Activated CD4-positive, alpha-beta T cell treated with anti-CD3 and anti-CD28 coated beads, Interleukin-2, amount 10 ng/mL, durations not matched to agents 24 days and 14 days (primary cell): Measurements from ENCODE around the gene SERPINE2. TPM values are rescaled to one million over a fixed set of nuclear protein-coding genes. Genes with fewer than 3 reads are reported as not detected.

Experiments used
- DNase-seq: peaks from one replicate; pipeline ENCODE4 v3.0.0; 2022
- H3K27ac Mint-ChIP-seq: one replicate; pipeline ENCODE4 v1.8.0; 2022; ENCODE audit warnings: mild to moderate bottlenecking, mixed read lengths
- H3K27me3 Mint-ChIP-seq: one replicate; pipeline ENCODE4 v1.8.0; 2022; ENCODE audit warnings: mixed read lengths
- H3K36me3 Mint-ChIP-seq: one replicate; pipeline ENCODE4 v1.8.0; 2022; ENCODE audit warnings: low read depth, mild to moderate bottlenecking, mixed read lengths
- H3K4me1 Mint-ChIP-seq: one replicate; pipeline ENCODE4 v1.8.0; 2021; ENCODE audit warnings: mixed read lengths
- H3K4me3 Mint-ChIP-seq: one replicate; pipeline ENCODE4 v1.8.0; 2022; ENCODE audit warnings: mild to moderate bottlenecking, moderate library complexity, mixed read lengths
- H3K9me3 Mint-ChIP-seq: one replicate; pipeline ENCODE4 v1.8.0; 2021; ENCODE audit warnings: mixed read lengths
- intact Hi-C: fragments of 100-400 bp; cut with micrococcal nuclease; formaldehyde crosslinking; loops from one replicate; pipeline ENCODE4 v1.15.1; 2023
- total RNA-seq: library from RNA; stranded (reverse); gene quantifications from 2 replicates; pipeline ENCODE4 v1.2.3, GENCODE V29; 2022

The SERPINE2 gene
- total RNA-seq, 1 donor from 2014 or later: 23.2 TPM

GRCh38 chr2:224036731-224037361 is 2.2 kb downstream of the SERPINE2 start:
- H3K27ac Mint-ChIP-seq: no peak overlapping the region
- DNase-seq: no peak
- H3K27me3 Mint-ChIP-seq: peaks cover 26% of the 10 kb centered on the region
- H3K36me3 Mint-ChIP-seq: peaks cover 13% of the 10 kb centered on the region
- H3K4me3 Mint-ChIP-seq: peak overlapping the region; percentile 97
- H3K4me1 Mint-ChIP-seq: peaks cover 41% of the 10 kb centered on the region
- intact Hi-C loops: loop anchor here (5.0 kb wide), 3 partner anchors 200 to 550 kb away; partner anchors contain the start of genes AP1S3 and CUL3
- no peaks in the 10 kb centered on the region for H3K9me3 Mint-ChIP-seq

- Mint-ChIP-seq H3K9me3 (no peaks in the 10 kb centered on the region), H3K27me3 (peaks cover 4% of the 10 kb centered on the region), H3K4me3 (no peak overlapping the region), H3K4me1 (peaks cover 43% of the 10 kb centered on the region), H3K27ac (peak overlapping the region; percentile 2), H3K36me3 (peaks cover 31% of the 10 kb centered on the region)
- intact Hi-C loops: no loop called here
- no peak for DNase-seq
Observed at GRCh38 chr2:224034017-224034416, 5.1 kb downstream of the SERPINE2 start.

- no peak for DNase-seq
- Mint-ChIP-seq H3K27ac (no peak overlapping the region), H3K36me3 (peaks cover 32% of the 10 kb centered on the region), H3K4me3 (no peak overlapping the region), H3K9me3 (no peaks in the 10 kb centered on the region), H3K4me1 (peaks cover 47% of the 10 kb centered on the region), H3K27me3 (peaks cover 4% of the 10 kb centered on the region)
- intact Hi-C loops: no loop called here
Observed at GRCh38 chr2:224033601-224034000, 5.5 kb downstream of the SERPINE2 start.

- H3K4me3 Mint-ChIP-seq: peak overlapping the region; percentile 23
- peaks cover 3% of the 10 kb centered on the region for H3K27me3 Mint-ChIP-seq
- intact Hi-C loops: no loop called here
- peaks cover 6% of the 10 kb centered on the region for H3K9me3 Mint-ChIP-seq
- DNase-seq: peak; percentile 67
- H3K36me3 Mint-ChIP-seq: peaks cover 37% of the 10 kb centered on the region
- H3K4me1 Mint-ChIP-seq: peaks cover 50% of the 10 kb centered on the region
- no peak overlapping the region for H3K27ac Mint-ChIP-seq
Observed at GRCh38 chr2:224032283-224032682, 6.8 kb downstream of the SERPINE2 start.

- intact Hi-C loops: no loop called here
- Mint-ChIP-seq H3K4me1 (peaks cover 49% of the 10 kb centered on the region), H3K4me3 (no peak overlapping the region), H3K36me3 (peaks cover 35% of the 10 kb centered on the region), H3K27me3 (no peaks in the 10 kb centered on the region), H3K9me3 (peaks cover 9% of the 10 kb centered on the region), H3K27ac (no peak overlapping the region)
- DNase-seq: peak; percentile 49
Observed at GRCh38 chr2:224031358-224031970, 7.6 kb downstream of the SERPINE2 start.

- no peak overlapping the region for H3K4me3 Mint-ChIP-seq
- peaks cover 41% of the 10 kb centered on the region for H3K36me3 Mint-ChIP-seq
- no peak for DNase-seq
- no peak overlapping the region for H3K27ac Mint-ChIP-seq
- intact Hi-C loops: no loop called here
- H3K4me1 Mint-ChIP-seq: peaks cover 53% of the 10 kb centered on the region
- no peaks in the 10 kb centered on the region for H3K27me3 Mint-ChIP-seq
- H3K9me3 Mint-ChIP-seq: peaks cover 9% of the 10 kb centered on the region
Observed at GRCh38 chr2:224030786-224031185, 8.3 kb downstream of the SERPINE2 start.

- Mint-ChIP-seq H3K4me3 (no peak overlapping the region), H3K36me3 (peaks cover 45% of the 10 kb centered on the region), H3K27me3 (no peaks in the 10 kb centered on the region), H3K9me3 (peaks cover 15% of the 10 kb centered on the region), H3K4me1 (peaks cover 60% of the 10 kb centered on the region), H3K27ac (no peak overlapping the region)
- intact Hi-C loops: loop anchor here (10.0 kb wide), 1 partner anchor 1605 kb away; the partner anchor contains the start of gene SGPP2
- no peak for DNase-seq
Observed at GRCh38 chr2:224029876-224030275, 9.2 kb downstream of the SERPINE2 start.

- intact Hi-C loops: loop anchor here (10.0 kb wide), 1 partner anchor 1603 kb away; the partner anchor contains the start of gene SGPP2
- Mint-ChIP-seq H3K4me3 (peak overlapping the region; percentile 13), H3K27ac (peak overlapping the region; percentile 95), H3K9me3 (peaks cover 15% of the 10 kb centered on the region), H3K36me3 (peaks cover 41% of the 10 kb centered on the region), H3K27me3 (no peaks in the 10 kb centered on the region), H3K4me1 (peaks cover 69% of the 10 kb centered on the region)
- no peak for DNase-seq
Observed at GRCh38 chr2:224027931-224028330, 11.2 kb downstream of the SERPINE2 start.

GRCh38 chr2:224027070-224027469 is 12.0 kb downstream of the SERPINE2 start:
- peak; percentile 58 for DNase-seq
- Mint-ChIP-seq H3K4me3 (no peak overlapping the region), H3K36me3 (peaks cover 41% of the 10 kb centered on the region), H3K4me1 (peaks cover 68% of the 10 kb centered on the region), H3K27me3 (no peaks in the 10 kb centered on the region), H3K9me3 (peaks cover 15% of the 10 kb centered on the region), H3K27ac (peak overlapping the region; percentile 95)
- intact Hi-C loops: loop anchor here (10.0 kb wide), 1 partner anchor 1602 kb away; the partner anchor contains the start of gene SGPP2

GRCh38 chr2:224025874-224026273 is 13.2 kb downstream of the SERPINE2 start:
- H3K27ac Mint-ChIP-seq: peak overlapping the region; percentile 95
- peaks cover 20% of the 10 kb centered on the region for H3K9me3 Mint-ChIP-seq
- peaks cover 38% of the 10 kb centered on the region for H3K36me3 Mint-ChIP-seq
- intact Hi-C loops: loop anchor here (1.0 to 10.0 kb wide), 4 partner anchors 12 to 1601 kb away; partner anchors contain the start of genes MRPL44 and SGPP2
- peak; percentile 90 for DNase-seq
- peak overlapping the region; percentile 46 for H3K4me3 Mint-ChIP-seq
- peaks cover 64% of the 10 kb centered on the region for H3K4me1 Mint-ChIP-seq
- H3K27me3 Mint-ChIP-seq: no peaks in the 10 kb centered on the region

- Mint-ChIP-seq H3K36me3 (peaks cover 31% of the 10 kb centered on the region), H3K27ac (peak overlapping the region; percentile 38), H3K27me3 (no peaks in the 10 kb centered on the region), H3K4me3 (peak overlapping the region; percentile 34), H3K9me3 (peaks cover 20% of the 10 kb centered on the region), H3K4me1 (peaks cover 63% of the 10 kb centered on the region)
- DNase-seq: no peak
- intact Hi-C loops: loop anchor here (2.0 to 10.0 kb wide), 2 partner anchors 29 to 1599 kb away; partner anchors contain the start of gene SGPP2
Observed at GRCh38 chr2:224024270-224024669, 14.8 kb downstream of the SERPINE2 start.

GRCh38 chr2:224023188-224023587 is 15.9 kb downstream of the SERPINE2 start:
- intact Hi-C loops: loop anchor here (10.0 kb wide), 1 partner anchor 1598 kb away; the partner anchor contains the start of gene SGPP2
- H3K4me3 Mint-ChIP-seq: no peak overlapping the region

GRCh38 chr2:224022486-224022885 is 16.6 kb downstream of the SERPINE2 start:
- Mint-ChIP-seq H3K9me3 (peaks cover 16% of the 10 kb centered on the region), H3K4me3 (no peak overlapping the region), H3K27me3 (no peaks in the 10 kb centered on the region), H3K36me3 (peaks cover 22% of the 10 kb centered on the region), H3K27ac (peak overlapping the region; percentile 30), H3K4me1 (peaks cover 49% of the 10 kb centered on the region)
- intact Hi-C loops: loop anchor here (10.0 kb wide), 1 partner anchor 1598 kb away; the partner anchor contains the start of gene SGPP2
- no peak for DNase-seq

More at GRCh38 chr2:224023188-224023587, 15.9 kb downstream of the SERPINE2 start:
- Mint-ChIP-seq H3K9me3 (peaks cover 20% of the 10 kb centered on the region), H3K27ac (peak overlapping the region; percentile 30), H3K4me1 (peaks cover 56% of the 10 kb centered on the region), H3K27me3 (no peaks in the 10 kb centered on the region), H3K36me3 (peaks cover 27% of the 10 kb centered on the region)
- DNase-seq: no peak

- Mint-ChIP-seq H3K4me3 (no peak overlapping the region), H3K27me3 (no peaks in the 10 kb centered on the region), H3K4me1 (peaks cover 41% of the 10 kb centered on the region), H3K36me3 (peaks cover 11% of the 10 kb centered on the region), H3K9me3 (peaks cover 9% of the 10 kb centered on the region), H3K27ac (no peak overlapping the region)
- DNase-seq: no peak
- intact Hi-C loops: loop anchor here (10.0 kb wide), 1 partner anchor 1596 kb away; the partner anchor contains the start of gene SGPP2
Observed at GRCh38 chr2:224020523-224020922, 18.6 kb downstream of the SERPINE2 start.
